Erythroblast (primary cell): ENCODE measurements around the gene INPP4A.

ENCODE experiments used
- GATA1 ChIP-seq: IDR thresholded peaks from 2 replicates; pipeline ENCODE4 v1.6.1; 2011; ENCODE audit warnings: low read depth, mild to moderate bottlenecking, control low read depth, low read length, moderate library complexity
- POLR2A ChIP-seq: IDR thresholded peaks from 2 replicates; pipeline ENCODE4 v1.6.1; 2011; ENCODE audit warnings: mild to moderate bottlenecking, low read length

- TF ChIP-seq POLR2A (no peak), GATA1 (no peak)
These were observed 179.0 kb downstream of the INPP4A start for GRCh38 chr2:98623657-98624056.
